NCI-H1436 (cell line): ENCODE data around the gene PDE8A.
"Not testable (repeated sequence)": the region's sequence is repeated elsewhere in the genome, so short reads cannot be mapped to it uniquely, and the experiment has no call there.

ENCODE experiments used
- DNase-seq: peaks from one replicate; lab custom pipeline; 2025; lab: John Stamatoyannopoulos, UW

Gene PDE8A

GRCh38 chr15:84991014-84991712, 9.5 kb downstream of the PDE8A start:
- no peak for DNase-seq

GRCh38 chr15:84992157-84992944, 10.7 kb downstream of the PDE8A start:
- DNase-seq = no peak

- DNase-seq = no peak
Measured at GRCh38 chr15:84996055-84996454, 14.4 kb downstream of the PDE8A start.

GRCh38 chr15:84996714-84997113, 15.1 kb downstream of the PDE8A start:
- not testable (repeated sequence) for DNase-seq

- not testable (repeated sequence) for DNase-seq
Measured at GRCh38 chr15:84997214-84997613, 15.6 kb downstream of the PDE8A start.

- no peak for DNase-seq
Measured at GRCh38 chr15:85000189-85000864, 18.7 kb downstream of the PDE8A start.

GRCh38 chr15:85000937-85001336, 19.3 kb downstream of the PDE8A start:
- no peak for DNase-seq

- DNase-seq = no peak
Measured at GRCh38 chr15:85002517-85002916, 20.9 kb downstream of the PDE8A start.

GRCh38 chr15:85003593-85004312, 22.1 kb downstream of the PDE8A start:
- no peak for DNase-seq

- DNase-seq = no peak
Measured at GRCh38 chr15:85004550-85004949, 22.9 kb downstream of the PDE8A start.

GRCh38 chr15:85005319-85005718, 23.7 kb downstream of the PDE8A start:
- DNase-seq = no peak

- no peak for DNase-seq
Measured at GRCh38 chr15:85005746-85006145, 24.1 kb downstream of the PDE8A start.

- no peak for DNase-seq
Measured at GRCh38 chr15:85006201-85006600, 24.5 kb downstream of the PDE8A start.

- no peak for DNase-seq
Measured at GRCh38 chr15:85006655-85007054, 25.0 kb downstream of the PDE8A start.

GRCh38 chr15:85007137-85007536, 25.5 kb downstream of the PDE8A start:
- no peak for DNase-seq

- no peak for DNase-seq
Measured at GRCh38 chr15:85007741-85008397, 26.2 kb downstream of the PDE8A start.

- DNase-seq = no peak
Measured at GRCh38 chr15:85008474-85009260, 27.0 kb downstream of the PDE8A start.

GRCh38 chr15:85009435-85009834, 27.8 kb downstream of the PDE8A start:
- no peak for DNase-seq

GRCh38 chr15:85010071-85010385, 28.4 kb downstream of the PDE8A start:
- no peak for DNase-seq

GRCh38 chr15:85010386-85011159, 28.9 kb downstream of the PDE8A start:
- peak; percentile 56 for DNase-seq
